Gastrocnemius medialis (tissue), 4 donors: ENCODE results near the gene ACTN4. TPM values are rescaled to one million over a fixed set of nuclear protein-coding genes. Genes with fewer than 3 reads are reported as not detected.

Source experiments
- ATAC-seq, 2 donors: fragments of 150-250 bp; one replicate each; pipeline ENCODE4 v1.9.1; 2016
- DNase-seq, 2 donors: peaks; one replicate each; pipeline ENCODE4 v3.0.0-alpha.2; 2019
- H3K27ac ChIP-seq, 4 donors: fragments of 200-600 bp; sonication (generic); 1 replicate in 1 of 4; 2 replicates in 3 of 4; pipeline ENCODE4 v1.5.1; 2016 to 2018; ENCODE audit warnings: mild to moderate bottlenecking in 2 of 4, moderate library complexity in 1 of 4
- H3K27me3 ChIP-seq, 3 donors: fragments of 200-600 bp; sonication (generic) in 2 of 3; 1 replicate in 1 of 3; 2 replicates in 2 of 3; pipeline versions ENCODE4 v1.5.1 to v1.6.0; 2016 to 2019; ENCODE audit warnings: mild to moderate bottlenecking in 1 of 3, moderate library complexity in 1 of 3
- H3K36me3 ChIP-seq, 2 donors: fragments of 200-600 bp; sonication (generic) in 1 of 2; one replicate each; pipeline ENCODE4 v1.5.1; 2017 to 2018
- H3K4me1 ChIP-seq, 2 donors: fragments of 200-600 bp; sonication (generic) in 1 of 2; one replicate each; pipeline ENCODE4 v1.5.1; 2016 to 2017; ENCODE audit warnings: mild to moderate bottlenecking in 2 of 2
- H3K4me3 ChIP-seq, 4 donors: fragments of 200-600 bp; sonication (generic) in 3 of 4; 1 replicate in 1 of 4; 2 replicates in 3 of 4; pipeline ENCODE4 v1.5.1; 2016 to 2019; ENCODE audit warnings: mild to moderate bottlenecking in 2 of 4
- H3K9me3 ChIP-seq, 3 donors: fragments of 200-600 bp; sonication (generic) in 2 of 3; 1 replicate in 1 of 3; 2 replicates in 2 of 3; pipeline ENCODE4 v1.5.1; 2016 to 2019
- CTCF ChIP-seq, 5 experiments: fragments of 450-650 bp in 3 of 5; fragments of 200-600 bp in 2 of 5; sonication (generic) in 2 of 5; IDR thresholded peaks in 4 of 5; conservative IDR thresholded peaks in 1 of 5; 1 replicate in 4 of 5; 2 replicates in 1 of 5; pipeline ENCODE4 v1.5.1; 2016 to 2019; ENCODE audit warnings: antibody characterized with exemption in 5 of 5, mild to moderate bottlenecking in 3 of 5, moderate library complexity in 3 of 5
- POLR2A ChIP-seq, 2 donors: fragments of 450-650 bp; IDR thresholded peaks; one replicate each; pipeline ENCODE4 v1.6.1; 2017; ENCODE audit warnings: antibody characterized with exemption in 2 of 2, mild to moderate bottlenecking in 2 of 2, moderate library complexity in 2 of 2
- in situ Hi-C, 4 donors: fragments of 200-750 bp; cut with MboI; loops; one replicate each; pipeline versions ENCODE4 v1.15.0 to v1.8.0; 2017; ENCODE audit warnings: low sequenced_read_pairs in 4 of 4
- intact Hi-C: fragments of 100-400 bp; cut with DNase I; formaldehyde crosslinking; loops from one replicate; pipeline ENCODE4 v1.15.1; 2023; ENCODE audit warnings: low total_unique reads
- total RNA-seq, 4 donors: library from RNA; depleted of rRNA; stranded (reverse); fragments of >200 nt; gene quantifications; one replicate each; pipeline versions ENCODE4 v1.1.0 to v1.2.3, GENCODE V29; 2016

Gene ACTN4
- total RNA-seq, 4 donors from 2014 or later, result 32.0 to 85.3 (median 63.9) TPM

GRCh38 chr19:38707512-38708114 is 60.2 kb downstream of the ACTN4 start:
- Histone ChIP-seq H3K4me3 (no peak overlapping the region), H3K27ac (peak overlapping the region; percentile 60 to 96 (median 82)), H3K9me3 (no peaks in the 10 kb centered on the region), H3K27me3 (no peaks in the 10 kb centered on the region), H3K4me1 (peaks cover 45 to 51% of the 10 kb centered on the region in 2 donors), H3K36me3 (peaks cover 0 to 70% of the 10 kb centered on the region in 2 donors)
- intact Hi-C loops (no loop called here), in situ Hi-C loops (no loop called here)
- TF ChIP-seq CTCF (IDR thresholded peaks at IDR 0.05 in 4 of 5, conservative IDR thresholded peaks at IDR 0.05 in 1 of 5), result no peak
- ATAC-seq (peak in 1 of 2 donors; percentile 17), DNase-seq (no peak)

DNA sequence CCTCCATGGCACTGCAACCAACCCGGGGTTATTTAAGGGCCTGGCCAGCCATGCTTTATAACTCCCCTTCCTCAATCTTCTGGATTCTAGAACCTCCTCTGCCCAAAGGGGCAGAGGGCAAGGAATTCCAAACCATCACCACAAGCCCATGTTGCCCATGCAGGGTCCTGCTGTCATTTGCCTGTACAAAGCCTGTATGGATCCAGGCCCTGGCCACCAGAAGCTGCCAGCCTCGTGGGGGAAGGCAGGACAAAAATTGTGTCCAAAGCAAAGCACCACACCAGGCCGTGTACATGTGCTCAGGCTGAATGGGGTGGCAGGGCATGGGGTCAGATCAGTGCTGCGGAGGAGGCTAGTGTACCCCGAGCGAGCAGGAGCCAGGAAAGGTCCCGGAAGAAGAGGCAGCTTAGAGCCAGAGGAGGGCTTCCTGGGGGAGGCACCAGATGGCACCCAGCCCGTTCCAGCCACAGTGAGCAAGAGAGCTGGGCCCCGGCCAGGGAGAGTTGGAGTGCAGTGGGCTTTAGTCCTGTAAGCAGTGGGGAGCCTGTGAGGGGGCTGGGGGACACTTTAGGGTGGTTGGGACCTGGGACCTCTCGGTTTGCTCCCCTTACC is 61.1 kb downstream of the ACTN4 start:
- intact Hi-C loops, result no loop called here
- Histone ChIP-seq H3K27ac (peak overlapping the region; percentile 60 to 96 (median 82)), H3K36me3 (peaks cover 0 to 70% of the 10 kb centered on the region in 2 donors), H3K4me1 (peaks cover 54 to 57% of the 10 kb centered on the region in 2 donors), H3K9me3 (no peaks in the 10 kb centered on the region), H3K27me3 (no peaks in the 10 kb centered on the region), H3K4me3 (no peak overlapping the region)
- no peak for DNase-seq
- TF ChIP-seq CTCF (IDR thresholded peaks at IDR 0.05 in 4 of 5, conservative IDR thresholded peaks at IDR 0.05 in 1 of 5) (no peak), POLR2A (IDR thresholded peaks at IDR 0.05) (no peak)
- no peak for ATAC-seq
- in situ Hi-C loops, result no loop called here

GRCh38 chr19:38709119-38709518 is 61.7 kb downstream of the ACTN4 start:
- intact Hi-C loops, result no loop called here
- peaks cover 60 to 63% of the 10 kb centered on the region in 2 donors for H3K4me1 ChIP-seq
- in situ Hi-C loops, result no loop called here
- H3K9me3 ChIP-seq, result no peaks in the 10 kb centered on the region
- TF ChIP-seq CTCF (IDR thresholded peaks at IDR 0.05 in 4 of 5, conservative IDR thresholded peaks at IDR 0.05 in 1 of 5), result no peak
- TF ChIP-seq POLR2A (IDR thresholded peaks at IDR 0.05), result no peak
- ATAC-seq (no peak), DNase-seq (no peak)
- no peak overlapping the region for H3K4me3 ChIP-seq
- no peaks in the 10 kb centered on the region for H3K27me3 ChIP-seq
- H3K27ac ChIP-seq, result peak overlapping the region; percentile 60 to 96 (median 82)
- H3K36me3 ChIP-seq, result peaks cover 0 to 67% of the 10 kb centered on the region in 2 donors

- ATAC-seq, result no peak
- peaks cover 0 to 61% of the 10 kb centered on the region in 2 donors for H3K36me3 ChIP-seq
- TF ChIP-seq CTCF (IDR thresholded peaks at IDR 0.05 in 4 of 5, conservative IDR thresholded peaks at IDR 0.05 in 1 of 5) (no peak), POLR2A (IDR thresholded peaks at IDR 0.05) (no peak)
- in situ Hi-C loops, result no loop called here
- H3K4me3 ChIP-seq, result no peak overlapping the region
- no peaks in the 10 kb centered on the region for H3K9me3 ChIP-seq
- H3K27me3 ChIP-seq, result no peaks in the 10 kb centered on the region
- intact Hi-C loops, result loop anchor here (5.0 to 10.0 kb wide), 3 partner anchors 65 to 325 kb away; partner anchors contain the start of genes ACTN4, GGN and SPRED3
- peak overlapping the region; percentile 75 to 96 (median 89) for H3K27ac ChIP-seq
- no peak for DNase-seq
- peaks cover 67 to 70% of the 10 kb centered on the region in 2 donors for H3K4me1 ChIP-seq
Measured at GRCh38 chr19:38709671-38710415, 62.4 kb downstream of the ACTN4 start.
